ENCODE results near the gene ANK2. TPM values are rescaled to one million over a fixed set of nuclear protein-coding genes. Genes with fewer than 3 reads are reported as not detected.

Gene ANK2
- total and polyA plus RNA-seq, 2 of the 13 experiments (the other 11 are each of a cell fraction or from before 2014, with no cell fraction given): 2.7 to 15.1 TPM

DNA sequence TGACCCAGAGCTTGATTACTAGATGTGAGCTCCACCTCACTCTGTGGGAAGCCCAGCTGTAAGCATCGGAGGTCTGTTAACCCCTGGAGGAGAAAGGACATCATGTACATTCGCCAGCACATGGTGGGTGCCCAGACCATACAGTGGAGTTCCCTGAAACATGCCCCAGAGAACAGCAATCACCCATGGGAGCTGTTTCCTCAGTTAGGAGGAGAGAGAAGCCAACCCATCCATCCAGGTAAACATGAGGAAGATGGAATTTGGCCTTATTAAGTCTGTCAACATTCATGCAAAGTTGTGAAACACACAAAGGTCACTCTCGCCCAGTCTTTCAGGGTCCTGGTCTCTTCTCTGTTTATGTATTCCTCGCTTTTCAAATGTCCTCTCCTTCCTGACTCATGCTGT is 354.7 kb downstream of the ANK2 start (continued):
- TF ChIP-seq, protein P1, sequence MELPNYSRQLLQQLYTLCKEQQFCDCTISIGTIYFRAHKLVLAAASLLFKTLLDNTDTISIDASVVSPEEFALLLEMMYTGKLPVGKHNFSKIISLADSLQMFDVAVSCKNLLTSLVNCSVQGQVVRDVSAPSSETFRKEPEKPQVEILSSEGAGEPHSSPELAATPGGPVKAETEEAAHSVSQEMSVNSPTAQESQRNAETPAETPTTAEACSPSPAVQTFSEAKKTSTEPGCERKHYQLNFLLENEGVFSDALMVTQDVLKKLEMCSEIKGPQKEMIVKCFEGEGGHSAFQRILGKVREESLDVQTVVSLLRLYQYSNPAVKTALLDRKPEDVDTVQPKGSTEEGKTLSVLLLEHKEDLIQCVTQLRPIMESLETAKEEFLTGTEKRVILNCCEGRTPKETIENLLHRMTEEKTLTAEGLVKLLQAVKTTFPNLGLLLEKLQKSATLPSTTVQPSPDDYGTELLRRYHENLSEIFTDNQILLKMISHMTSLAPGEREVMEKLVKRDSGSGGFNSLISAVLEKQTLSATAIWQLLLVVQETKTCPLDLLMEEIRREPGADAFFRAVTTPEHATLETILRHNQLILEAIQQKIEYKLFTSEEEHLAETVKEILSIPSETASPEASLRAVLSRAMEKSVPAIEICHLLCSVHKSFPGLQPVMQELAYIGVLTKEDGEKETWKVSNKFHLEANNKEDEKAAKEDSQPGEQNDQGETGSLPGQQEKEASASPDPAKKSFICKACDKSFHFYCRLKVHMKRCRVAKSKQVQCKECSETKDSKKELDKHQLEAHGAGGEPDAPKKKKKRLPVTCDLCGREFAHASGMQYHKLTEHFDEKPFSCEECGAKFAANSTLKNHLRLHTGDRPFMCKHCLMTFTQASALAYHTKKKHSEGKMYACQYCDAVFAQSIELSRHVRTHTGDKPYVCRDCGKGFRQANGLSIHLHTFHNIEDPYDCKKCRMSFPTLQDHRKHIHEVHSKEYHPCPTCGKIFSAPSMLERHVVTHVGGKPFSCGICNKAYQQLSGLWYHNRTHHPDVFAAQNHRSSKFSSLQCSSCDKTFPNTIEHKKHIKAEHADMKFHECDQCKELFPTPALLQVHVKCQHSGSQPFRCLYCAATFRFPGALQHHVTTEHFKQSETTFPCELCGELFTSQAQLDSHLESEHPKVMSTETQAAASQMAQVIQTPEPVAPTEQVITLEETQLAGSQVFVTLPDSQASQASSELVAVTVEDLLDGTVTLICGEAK (IDR thresholded peaks at IDR 0.05): no peak
- TF ChIP-seq, protein P1 (CRISPR knock-in tag; IDR thresholded peaks at IDR 0.05): no peak
- TF ChIP-seq, protein P2, sequence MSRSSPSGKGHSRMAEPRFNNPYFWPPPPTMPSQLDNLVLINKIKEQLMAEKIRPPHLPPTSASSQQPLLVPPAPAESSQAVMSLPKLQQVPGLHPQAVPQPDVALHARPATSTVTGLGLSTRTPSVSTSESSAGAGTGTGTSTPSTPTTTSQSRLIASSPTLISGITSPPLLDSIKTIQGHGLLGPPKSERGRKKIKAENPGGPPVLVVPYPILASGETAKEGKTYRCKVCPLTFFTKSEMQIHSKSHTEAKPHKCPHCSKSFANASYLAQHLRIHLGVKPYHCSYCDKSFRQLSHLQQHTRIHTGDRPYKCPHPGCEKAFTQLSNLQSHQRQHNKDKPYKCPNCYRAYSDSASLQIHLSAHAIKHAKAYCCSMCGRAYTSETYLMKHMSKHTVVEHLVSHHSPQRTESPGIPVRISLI (CRISPR knock-in tag; IDR thresholded peaks at IDR 0.05; ENCODE audit: borderline replicate concordance): peak; percentile 36; the same call in 1 of the 2 replicates
- TF ChIP-seq ESRRA (CRISPR knock-in tag; IDR thresholded peaks at IDR 0.05; ENCODE audit: low read depth) (peak; percentile 84), SYNCRIP (IDR thresholded peaks at IDR 0.05; ENCODE audit: insufficient read depth, low read depth, low read length) (no peak), CREB1 (IDR thresholded peaks at IDR 0.05) (no peak), CREB1 (CRISPR knock-in tag; IDR thresholded peaks at IDR 0.05) (0 out of 2 replicates have a peak, but pooled peaks have one; percentile 28), ZNF124 (CRISPR knock-in tag; IDR thresholded peaks at IDR 0.05) (peak; percentile 85), NONO (IDR thresholded peaks at IDR 0.05) (no peak), NONO (CRISPR knock-in tag; conservative IDR thresholded peaks at IDR 0.05) (0 out of 2 replicates have a peak, but pooled peaks have one; percentile 47), SIX1 (CRISPR knock-in tag; IDR thresholded peaks at IDR 0.05; ENCODE audit: borderline replicate concordance) (peak; percentile 77), EHMT2 (IDR thresholded peaks at IDR 0.05; ENCODE audit: borderline replicate concordance, low read depth, low read length) (peak; percentile 85; the same call in 1 of the 2 replicates), KDM3A (CRISPR knock-in tag; IDR thresholded peaks at IDR 0.05; ENCODE audit: low read depth) (peak; percentile 35; the same call in 1 of the 2 replicates), MLLT10 (CRISPR knock-in tag; IDR thresholded peaks at IDR 0.05) (no peak), ZBTB3 (CRISPR knock-in tag; IDR thresholded peaks at IDR 0.05; ENCODE audit: borderline replicate concordance, low read depth) (0 out of 2 replicates have a peak, but pooled peaks have one; percentile 55), KDM6A (CRISPR knock-in tag; IDR thresholded peaks at IDR 0.05; ENCODE audit: low read depth) (peak; percentile 94)
- TF ChIP-seq, protein P3, sequence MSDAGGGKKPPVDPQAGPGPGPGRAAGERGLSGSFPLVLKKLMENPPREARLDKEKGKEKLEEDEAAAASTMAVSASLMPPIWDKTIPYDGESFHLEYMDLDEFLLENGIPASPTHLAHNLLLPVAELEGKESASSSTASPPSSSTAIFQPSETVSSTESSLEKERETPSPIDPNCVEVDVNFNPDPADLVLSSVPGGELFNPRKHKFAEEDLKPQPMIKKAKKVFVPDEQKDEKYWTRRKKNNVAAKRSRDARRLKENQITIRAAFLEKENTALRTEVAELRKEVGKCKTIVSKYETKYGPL (CRISPR knock-in tag; IDR thresholded peaks at IDR 0.05): no peak
- TF ChIP-seq, protein P4, sequence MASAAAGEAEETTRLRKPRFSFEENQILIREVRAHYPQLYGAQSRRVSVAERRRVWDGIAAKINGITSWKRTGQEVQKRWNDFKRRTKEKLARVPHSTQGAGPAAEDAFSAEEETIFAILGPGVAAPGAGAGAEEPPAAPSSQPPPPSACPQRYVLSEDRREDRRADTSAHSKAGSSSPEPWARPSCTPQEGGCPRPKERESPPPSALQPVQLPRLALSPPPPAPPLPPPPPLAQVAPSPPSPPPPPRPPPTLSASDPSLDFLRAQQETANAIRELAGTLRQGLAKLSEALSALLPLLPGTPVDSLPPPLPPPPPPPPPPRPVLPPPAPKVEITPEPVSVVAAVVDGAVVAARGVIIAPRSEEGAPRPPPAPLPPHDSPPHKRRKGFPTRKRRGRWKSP (CRISPR knock-in tag; IDR thresholded peaks at IDR 0.05): peak; percentile 37; the same call in 1 of the 2 replicates
- TF ChIP-seq, protein P5, sequence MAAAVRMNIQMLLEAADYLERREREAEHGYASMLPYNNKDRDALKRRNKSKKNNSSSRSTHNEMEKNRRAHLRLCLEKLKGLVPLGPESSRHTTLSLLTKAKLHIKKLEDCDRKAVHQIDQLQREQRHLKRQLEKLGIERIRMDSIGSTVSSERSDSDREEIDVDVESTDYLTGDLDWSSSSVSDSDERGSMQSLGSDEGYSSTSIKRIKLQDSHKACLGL (CRISPR knock-in tag; IDR thresholded peaks at IDR 0.05): no peak
